RWPE2 (cell line): ENCODE data around the gene IMPDH1.

ENCODE experiments used
- ATAC-seq: fragments of 200-7000 bp; cut with Tn5 transposase; 3 replicates; pipeline ENCODE4 v1.9.1; 2021; ENCODE audit warnings: low read depth
- DNase-seq: peaks from one replicate; pipeline ENCODE4 v3.0.0-alpha.2; 2020; ENCODE audit warnings: low spot score
- H3K27ac ChIP-seq: fragments of 450-650 bp; 2 replicates; pipeline ENCODE4 v1.5.1; 2017; ENCODE audit warnings: mild to moderate bottlenecking; ENCODE audit not compliant: poor library complexity, severe bottlenecking
- H3K27me3 ChIP-seq: fragments of 250-450 bp; sonication (Bioruptor Pico); 2 replicates; pipeline ENCODE4 v1.5.1; 2021; ENCODE audit warnings: mild to moderate bottlenecking, moderate library complexity; ENCODE audit not compliant: insufficient read depth, poor library complexity, severe bottlenecking
- H3K36me3 ChIP-seq: fragments of 250-450 bp; sonication (Bioruptor Pico); 2 replicates; pipeline ENCODE4 v1.5.1; 2020; ENCODE audit warnings: low read depth, mild to moderate bottlenecking, moderate library complexity
- H3K4me1 ChIP-seq: fragments of 250-450 bp; sonication (Bioruptor Pico); 2 replicates; pipeline ENCODE4 v1.5.1; 2021; ENCODE audit warnings: mild to moderate bottlenecking, moderate library complexity; ENCODE audit not compliant: insufficient read depth, poor library complexity, severe bottlenecking
- H3K4me3 ChIP-seq: fragments of 250-450 bp; sonication (Bioruptor Pico); 2 replicates; pipeline ENCODE4 v1.5.1; 2021; ENCODE audit warnings: mild to moderate bottlenecking, moderate library complexity; ENCODE audit not compliant: severe bottlenecking
- H3K9me3 ChIP-seq: fragments of 250-450 bp; sonication (Bioruptor Pico); 2 replicates; pipeline ENCODE4 v1.5.1; 2021; ENCODE audit warnings: mild to moderate bottlenecking, moderate library complexity; ENCODE audit not compliant: severe bottlenecking
- TF ChIP-seq, protein P1 (sequence below): fragments of 450-650 bp; IDR thresholded peaks from one replicate; pipeline ENCODE4 v1.5.1; 2017; ENCODE audit warnings: mild to moderate bottlenecking, moderate library complexity; ENCODE audit not compliant: poor library complexity, severe bottlenecking

Gene IMPDH1

DNA sequence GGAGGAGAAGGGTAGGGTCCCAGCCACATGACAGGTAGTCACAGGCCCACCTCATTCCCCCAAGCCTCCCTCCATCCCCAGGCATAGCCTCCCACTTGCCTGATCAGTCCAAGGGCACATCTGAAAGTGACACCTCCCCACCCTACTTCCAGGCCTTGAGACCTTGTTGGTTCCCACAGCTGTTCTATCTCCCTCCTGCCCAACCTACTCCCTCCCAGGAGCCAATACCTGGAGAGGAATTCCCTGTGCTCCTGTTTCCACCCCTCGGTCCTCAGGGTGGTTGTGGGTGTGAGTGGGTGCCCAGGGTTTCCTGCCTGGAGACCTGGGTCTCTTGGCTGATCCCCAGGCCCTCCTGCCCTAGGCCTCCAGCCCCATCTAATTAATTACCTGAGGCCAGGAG is 11.6 kb upstream of the IMPDH1 start:
- no peaks in the 10 kb centered on the region for H3K36me3 ChIP-seq
- DNase-seq (no peak), ATAC-seq (no peak)

DNA sequence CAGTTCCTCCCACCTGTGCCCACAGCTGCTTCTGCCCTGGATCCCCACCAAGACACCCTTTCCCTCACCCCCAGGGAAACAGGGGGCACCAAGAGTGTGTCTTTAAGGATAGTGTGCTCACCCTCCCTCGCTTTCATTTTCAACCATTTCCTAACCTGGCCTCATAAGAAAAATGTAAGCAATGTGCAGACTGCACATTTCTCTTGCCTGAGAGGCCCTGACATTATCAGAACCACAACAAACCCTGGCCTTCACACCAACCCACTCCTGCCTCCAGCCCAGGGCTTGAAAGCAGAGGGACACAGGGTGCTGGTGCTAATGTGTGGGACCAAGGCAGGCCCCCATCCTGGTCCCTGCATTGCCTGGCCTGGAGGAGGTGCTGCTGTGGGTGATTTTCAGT is 11.0 kb upstream of the IMPDH1 start:
- TF ChIP-seq, protein P1, sequence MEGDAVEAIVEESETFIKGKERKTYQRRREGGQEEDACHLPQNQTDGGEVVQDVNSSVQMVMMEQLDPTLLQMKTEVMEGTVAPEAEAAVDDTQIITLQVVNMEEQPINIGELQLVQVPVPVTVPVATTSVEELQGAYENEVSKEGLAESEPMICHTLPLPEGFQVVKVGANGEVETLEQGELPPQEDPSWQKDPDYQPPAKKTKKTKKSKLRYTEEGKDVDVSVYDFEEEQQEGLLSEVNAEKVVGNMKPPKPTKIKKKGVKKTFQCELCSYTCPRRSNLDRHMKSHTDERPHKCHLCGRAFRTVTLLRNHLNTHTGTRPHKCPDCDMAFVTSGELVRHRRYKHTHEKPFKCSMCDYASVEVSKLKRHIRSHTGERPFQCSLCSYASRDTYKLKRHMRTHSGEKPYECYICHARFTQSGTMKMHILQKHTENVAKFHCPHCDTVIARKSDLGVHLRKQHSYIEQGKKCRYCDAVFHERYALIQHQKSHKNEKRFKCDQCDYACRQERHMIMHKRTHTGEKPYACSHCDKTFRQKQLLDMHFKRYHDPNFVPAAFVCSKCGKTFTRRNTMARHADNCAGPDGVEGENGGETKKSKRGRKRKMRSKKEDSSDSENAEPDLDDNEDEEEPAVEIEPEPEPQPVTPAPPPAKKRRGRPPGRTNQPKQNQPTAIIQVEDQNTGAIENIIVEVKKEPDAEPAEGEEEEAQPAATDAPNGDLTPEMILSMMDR, result no peak
- H3K4me3 ChIP-seq, result no peak overlapping the region
- no peaks in the 10 kb centered on the region for H3K4me1 ChIP-seq
- H3K27me3 ChIP-seq, result no peaks in the 10 kb centered on the region
- DNase-seq, result no peak
- no peaks in the 10 kb centered on the region for H3K36me3 ChIP-seq
- no peaks in the 10 kb centered on the region for H3K9me3 ChIP-seq
- H3K27ac ChIP-seq, result no peak overlapping the region
- ATAC-seq, result no peak

More for the DNA sequence above, 11.6 kb upstream of the IMPDH1 start:
- H3K9me3 ChIP-seq, result no peaks in the 10 kb centered on the region
- TF ChIP-seq, protein P1, result no peak
- no peaks in the 10 kb centered on the region for H3K4me1 ChIP-seq
- H3K27ac ChIP-seq, result no peak overlapping the region
- H3K4me3 ChIP-seq, result no peak overlapping the region
- H3K27me3 ChIP-seq, result no peaks in the 10 kb centered on the region

DNA sequence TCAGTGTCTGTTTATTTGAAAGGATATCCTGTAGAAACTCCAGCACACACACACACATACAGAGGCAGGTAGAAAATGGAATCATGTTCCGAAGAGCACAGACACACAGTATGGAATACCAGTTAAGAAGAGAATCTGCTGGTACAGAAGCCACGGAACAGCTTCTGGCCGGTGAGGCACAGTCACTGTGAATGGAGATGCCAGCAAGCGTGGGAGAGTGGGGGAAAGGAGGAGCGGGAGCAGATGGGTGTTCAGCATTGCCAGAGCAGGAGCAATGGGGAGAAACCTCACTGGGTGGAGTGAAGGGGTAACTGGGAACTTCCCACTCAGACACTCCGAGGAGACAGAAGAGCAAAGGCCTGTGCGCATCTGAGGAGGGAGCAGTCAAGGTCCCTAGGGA is 9.5 kb upstream of the IMPDH1 start:
- Histone ChIP-seq H3K27ac (no peak overlapping the region), H3K4me3 (no peak overlapping the region), H3K27me3 (no peaks in the 10 kb centered on the region), H3K9me3 (no peaks in the 10 kb centered on the region), H3K36me3 (no peaks in the 10 kb centered on the region), H3K4me1 (no peaks in the 10 kb centered on the region)
- TF ChIP-seq, protein P1, result no peak
- DNase-seq (no peak), ATAC-seq (no peak)

GRCh38 chr7:128417071-128417470 is 7.3 kb upstream of the IMPDH1 start:
- TF ChIP-seq, protein P1, result no peak
- Histone ChIP-seq H3K27ac (no peak overlapping the region), H3K9me3 (no peaks in the 10 kb centered on the region), H3K27me3 (no peaks in the 10 kb centered on the region), H3K36me3 (no peaks in the 10 kb centered on the region), H3K4me3 (no peak overlapping the region), H3K4me1 (no peaks in the 10 kb centered on the region)
- ATAC-seq (no peak), DNase-seq (no peak)

DNA sequence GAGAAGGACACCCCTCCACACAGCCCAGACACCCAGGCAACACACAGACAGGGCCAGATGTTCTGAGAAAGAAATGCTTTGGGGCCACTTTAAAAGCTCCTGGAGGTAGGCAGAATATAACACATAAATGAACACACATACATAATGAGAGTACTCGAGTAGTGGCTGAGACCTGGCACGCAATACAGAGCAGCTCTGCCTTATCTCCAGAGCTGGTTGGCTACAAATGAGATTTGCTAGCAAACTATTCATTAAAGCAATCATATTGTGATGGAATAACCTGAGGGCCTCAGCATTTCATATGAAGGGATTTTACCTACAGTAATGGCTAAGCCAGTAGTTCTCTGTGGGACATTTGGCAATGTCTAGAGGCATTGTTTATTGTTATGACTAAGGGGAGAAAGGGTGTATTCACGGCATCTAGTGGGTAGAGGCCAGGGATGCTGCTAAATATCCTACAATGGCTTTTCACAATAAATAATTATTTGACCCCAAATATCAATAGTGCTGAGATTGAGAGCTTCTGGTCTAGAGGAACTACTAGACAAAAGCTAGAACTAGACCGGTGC is 5.5 kb upstream of the IMPDH1 start:
- H3K4me3 ChIP-seq, result no peak overlapping the region
- no peaks in the 10 kb centered on the region for H3K27me3 ChIP-seq
- ATAC-seq, result no peak
- no peak for DNase-seq
- no peaks in the 10 kb centered on the region for H3K9me3 ChIP-seq
- H3K4me1 ChIP-seq, result no peaks in the 10 kb centered on the region
- H3K27ac ChIP-seq, result no peak overlapping the region
- H3K36me3 ChIP-seq, result no peaks in the 10 kb centered on the region
- TF ChIP-seq, protein P1, result no peak
